Non-pigmented ciliary epithelial cell (primary cell): ENCODE results near the gene NDUFA13.

Source experiments
- DNase-seq: peaks from one replicate; pipeline ENCODE4 v3.0.0-alpha.2; 2010; ENCODE audit warnings: low read depth

The NDUFA13 gene

GRCh38 chr19:19489804-19490204 lies 26.2 kb upstream of the NDUFA13 start:
- no peak for DNase-seq

- DNase-seq = peak; percentile 63
Observed at GRCh38 chr19:19490214-19490968, 25.6 kb upstream of the NDUFA13 start.

- DNase-seq = no peak
Observed at GRCh38 chr19:19491321-19492025, 24.6 kb upstream of the NDUFA13 start.

- no peak for DNase-seq
Observed at GRCh38 chr19:19492026-19492610, 23.9 kb upstream of the NDUFA13 start.

GRCh38 chr19:19493841-19494546 lies 22.0 kb upstream of the NDUFA13 start:
- no peak for DNase-seq

- DNase-seq = no peak
Observed at GRCh38 chr19:19495614-19496603, 20.1 kb upstream of the NDUFA13 start.

- DNase-seq = no peak
Observed at GRCh38 chr19:19498255-19498991, 17.6 kb upstream of the NDUFA13 start.

- DNase-seq = no peak
Observed at GRCh38 chr19:19499272-19499995, 16.6 kb upstream of the NDUFA13 start.

- no peak for DNase-seq
Observed at GRCh38 chr19:19500975-19501644, 14.9 kb upstream of the NDUFA13 start.

GRCh38 chr19:19501798-19502197 lies 14.2 kb upstream of the NDUFA13 start:
- no peak for DNase-seq

- DNase-seq = no peak
Observed at GRCh38 chr19:19502281-19502680, 13.7 kb upstream of the NDUFA13 start.

GRCh38 chr19:19502808-19503602 lies 13.0 kb upstream of the NDUFA13 start:
- no peak for DNase-seq

GRCh38 chr19:19504754-19505668 lies 11.0 kb upstream of the NDUFA13 start:
- no peak for DNase-seq

- no peak for DNase-seq
Observed at GRCh38 chr19:19505669-19506326, 10.2 kb upstream of the NDUFA13 start.

GRCh38 chr19:19506592-19506991 lies 9.4 kb upstream of the NDUFA13 start:
- no peak for DNase-seq

- DNase-seq = no peak
Observed at GRCh38 chr19:19507354-19507753, 8.7 kb upstream of the NDUFA13 start.

- DNase-seq = no peak
Observed at GRCh38 chr19:19508217-19508616, 7.8 kb upstream of the NDUFA13 start.
